ENCODE measurements around the gene CD58. TPM values are rescaled to one million over a fixed set of nuclear protein-coding genes. Genes with fewer than 3 reads are reported as not detected.

Gene CD58
- total and polyA plus RNA-seq, 8 donors = 10.1 to 39.5 (median 13.7) TPM

GRCh38 chr1:116485071-116485735, 85.6 kb downstream of the CD58 start:
- H3K36me3 ChIP-seq = no peaks in the 10 kb centered on the region
- no peaks in the 10 kb centered on the region for H3K9me3 ChIP-seq
- no peak overlapping the region for H3K4me3 ChIP-seq
- H3K27me3 ChIP-seq = no peaks in the 10 kb centered on the region
- peak; percentile 76 to 95 (median 88) for DNase-seq
- peaks cover 7 to 17% of the 10 kb centered on the region in 2 donors for H3K4me1 ChIP-seq
- intact Hi-C loops (cut with DNase I) = loop anchor here in 1 of 2 donors (5.0 kb wide), 2 partner anchors 123 to 333 kb away; no protein-coding TSS in a partner anchor
- no peak overlapping the region for H3K27ac ChIP-seq
- ATAC-seq = peak; percentile 89
- TF ChIP-seq CTCF (IDR thresholded peaks at IDR 0.05) = peak; percentile 87 to 96

GRCh38 chr1:116483481-116484309, 87.1 kb downstream of the CD58 start:
- peaks cover 5 to 7% of the 10 kb centered on the region in 2 donors for H3K4me1 ChIP-seq
- H3K9me3 ChIP-seq = no peaks in the 10 kb centered on the region
- H3K27me3 ChIP-seq = no peaks in the 10 kb centered on the region
- peak in 1 of 4 donors; percentile 79 for DNase-seq
- peak overlapping the region in 1 of 2 donors; percentile 6 for H3K27ac ChIP-seq
- TF ChIP-seq CTCF (IDR thresholded peaks at IDR 0.05) = no peak
- intact Hi-C loops (cut with DNase I) = no loop called here
- ATAC-seq = peak; percentile 90
- no peaks in the 10 kb centered on the region for H3K36me3 ChIP-seq
- no peak overlapping the region for H3K4me3 ChIP-seq

GRCh38 chr1:116482490-116482889, 88.3 kb downstream of the CD58 start:
- no peak for TF ChIP-seq CTCF (IDR thresholded peaks at IDR 0.05)
- intact Hi-C loops (cut with DNase I) = no loop called here
- no peaks in the 10 kb centered on the region for H3K36me3 ChIP-seq
- DNase-seq (no peak), ATAC-seq (peak; percentile 10)
- no peaks in the 10 kb centered on the region for H3K27me3 ChIP-seq
- no peaks in the 10 kb centered on the region for H3K9me3 ChIP-seq
- peaks cover 5 to 7% of the 10 kb centered on the region in 2 donors for H3K4me1 ChIP-seq
- no peak overlapping the region for H3K27ac ChIP-seq
- H3K4me3 ChIP-seq = no peak overlapping the region

GRCh38 chr1:116481934-116482333, 88.9 kb downstream of the CD58 start:
- Histone ChIP-seq H3K4me1 (peaks cover 5 to 7% of the 10 kb centered on the region in 2 donors), H3K9me3 (no peaks in the 10 kb centered on the region), H3K36me3 (no peaks in the 10 kb centered on the region), H3K4me3 (no peak overlapping the region), H3K27ac (no peak overlapping the region), H3K27me3 (no peaks in the 10 kb centered on the region)
- no peak for TF ChIP-seq CTCF (IDR thresholded peaks at IDR 0.05)
- DNase-seq = no peak
- ATAC-seq = no peak
- intact Hi-C loops (cut with DNase I) = no loop called here

GRCh38 chr1:116478621-116479020, 92.2 kb downstream of the CD58 start:
- Histone ChIP-seq H3K27ac (no peak overlapping the region), H3K4me3 (no peak overlapping the region), H3K27me3 (no peaks in the 10 kb centered on the region), H3K36me3 (no peaks in the 10 kb centered on the region), H3K4me1 (no peaks in the 10 kb centered on the region), H3K9me3 (no peaks in the 10 kb centered on the region)
- intact Hi-C loops (cut with DNase I) = no loop called here
- ATAC-seq (no peak), DNase-seq (no peak)
- no peak for TF ChIP-seq CTCF (IDR thresholded peaks at IDR 0.05)
